GM19023 (cell line): ENCODE measurements around the gene MICAL2.

Experiments
- ATAC-seq: cut with Tn5 transposase; IDR thresholded peaks from one replicate; pipeline ENCODE4 v1.9.1; 2021; ENCODE audit warnings: mild to moderate bottlenecking, moderate library complexity; ENCODE audit not compliant: unreplicated experiment

Gene MICAL2, protein sequence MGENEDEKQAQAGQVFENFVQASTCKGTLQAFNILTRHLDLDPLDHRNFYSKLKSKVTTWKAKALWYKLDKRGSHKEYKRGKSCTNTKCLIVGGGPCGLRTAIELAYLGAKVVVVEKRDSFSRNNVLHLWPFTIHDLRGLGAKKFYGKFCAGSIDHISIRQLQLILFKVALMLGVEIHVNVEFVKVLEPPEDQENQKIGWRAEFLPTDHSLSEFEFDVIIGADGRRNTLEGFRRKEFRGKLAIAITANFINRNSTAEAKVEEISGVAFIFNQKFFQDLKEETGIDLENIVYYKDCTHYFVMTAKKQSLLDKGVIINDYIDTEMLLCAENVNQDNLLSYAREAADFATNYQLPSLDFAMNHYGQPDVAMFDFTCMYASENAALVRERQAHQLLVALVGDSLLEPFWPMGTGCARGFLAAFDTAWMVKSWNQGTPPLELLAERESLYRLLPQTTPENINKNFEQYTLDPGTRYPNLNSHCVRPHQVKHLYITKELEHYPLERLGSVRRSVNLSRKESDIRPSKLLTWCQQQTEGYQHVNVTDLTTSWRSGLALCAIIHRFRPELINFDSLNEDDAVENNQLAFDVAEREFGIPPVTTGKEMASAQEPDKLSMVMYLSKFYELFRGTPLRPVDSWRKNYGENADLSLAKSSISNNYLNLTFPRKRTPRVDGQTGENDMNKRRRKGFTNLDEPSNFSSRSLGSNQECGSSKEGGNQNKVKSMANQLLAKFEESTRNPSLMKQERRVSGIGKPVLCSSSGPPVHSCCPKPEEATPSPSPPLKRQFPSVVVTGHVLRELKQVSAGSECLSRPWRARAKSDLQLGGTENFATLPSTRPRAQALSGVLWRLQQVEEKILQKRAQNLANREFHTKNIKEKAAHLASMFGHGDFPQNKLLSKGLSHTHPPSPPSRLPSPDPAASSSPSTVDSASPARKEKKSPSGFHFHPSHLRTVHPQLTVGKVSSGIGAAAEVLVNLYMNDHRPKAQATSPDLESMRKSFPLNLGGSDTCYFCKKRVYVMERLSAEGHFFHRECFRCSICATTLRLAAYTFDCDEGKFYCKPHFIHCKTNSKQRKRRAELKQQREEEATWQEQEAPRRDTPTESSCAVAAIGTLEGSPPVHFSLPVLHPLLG

DNA sequence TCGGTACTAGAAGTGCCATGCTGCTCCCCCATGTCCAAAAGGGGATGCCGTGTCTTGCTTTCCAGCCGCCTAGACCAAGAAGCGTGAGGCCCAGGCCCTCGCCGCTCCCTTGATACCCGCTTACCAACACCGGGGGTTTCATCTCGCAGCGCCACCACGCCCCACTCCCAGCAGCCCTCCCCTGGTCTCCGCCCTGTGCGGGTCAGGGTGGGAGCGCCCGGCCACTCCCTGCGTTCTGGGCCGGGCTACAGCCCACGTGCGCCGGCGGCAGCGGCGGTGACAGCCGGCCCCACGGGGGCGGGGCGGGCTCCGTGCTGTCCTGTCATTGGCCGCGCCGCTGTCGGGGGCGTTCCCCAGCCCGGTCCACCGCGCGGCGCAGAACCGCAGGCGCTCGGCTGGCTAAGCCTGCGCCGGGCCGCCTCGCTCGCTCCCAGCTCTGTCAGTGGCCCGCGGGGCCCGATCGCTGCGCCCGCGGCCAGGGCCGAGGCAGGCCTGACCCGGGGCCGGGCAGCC lies at the start of gene MICAL2:
Gene MICAL2 (plus strand): TSS at position 390 of the 513 bp plus-strand sequence. CDS start 51,566 bp downstream, outside the sequence.
- ATAC-seq: peak; percentile 99

DNA sequence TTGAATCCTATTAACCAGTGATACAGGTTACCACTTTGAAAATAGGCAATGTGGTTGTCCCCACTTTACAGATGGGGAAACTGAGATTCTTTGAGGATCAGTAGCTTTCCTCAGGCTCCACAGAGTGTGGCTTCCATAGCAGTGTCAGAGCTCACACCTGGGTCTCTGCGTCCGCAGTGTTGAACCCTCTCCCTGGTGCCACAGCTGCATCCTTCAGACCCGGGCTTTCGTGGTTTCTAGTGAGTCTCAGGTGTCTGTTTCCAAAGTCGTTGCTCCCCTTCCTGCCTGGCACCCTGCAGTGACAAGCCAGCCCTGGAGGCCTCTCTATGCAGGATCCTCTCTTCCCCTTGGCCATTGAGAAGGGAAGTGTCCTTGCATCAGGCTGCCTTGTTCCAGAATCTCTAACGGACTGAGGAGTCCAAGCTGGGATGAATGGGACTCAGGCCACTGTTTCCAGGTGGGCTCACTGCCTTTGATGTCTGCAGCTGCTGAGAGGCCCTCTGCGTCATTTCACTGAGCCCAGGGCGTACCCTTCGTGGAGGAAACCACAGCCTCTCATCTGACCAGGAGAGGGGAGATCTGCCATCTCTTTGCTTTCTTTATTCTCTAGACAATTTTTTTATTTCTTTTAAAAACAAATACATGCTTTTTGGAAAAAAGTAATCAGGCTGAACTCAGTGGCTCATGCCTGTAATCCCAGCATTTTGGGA lies 48.4 kb upstream of the MICAL2 start:
- no peak for ATAC-seq

DNA sequence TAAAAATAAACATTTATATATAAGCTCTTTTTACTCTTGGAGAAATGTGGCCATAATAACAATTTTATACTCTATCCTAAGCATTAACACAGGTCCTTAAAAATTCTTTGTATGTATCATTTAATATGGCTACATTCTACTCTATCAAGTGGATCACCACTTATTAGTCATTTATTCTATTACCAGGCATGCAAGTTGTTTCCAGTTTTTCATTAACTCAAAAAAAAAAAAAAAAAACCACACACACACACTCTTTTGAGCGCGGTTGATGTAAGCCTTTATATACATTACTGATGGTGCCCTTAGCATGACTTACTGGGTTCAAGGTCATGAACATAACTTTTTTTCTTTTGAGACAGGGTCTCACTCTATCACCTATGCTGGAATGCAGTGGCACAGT lies 47.1 kb upstream of the MICAL2 start:
- ATAC-seq: no peak

DNA sequence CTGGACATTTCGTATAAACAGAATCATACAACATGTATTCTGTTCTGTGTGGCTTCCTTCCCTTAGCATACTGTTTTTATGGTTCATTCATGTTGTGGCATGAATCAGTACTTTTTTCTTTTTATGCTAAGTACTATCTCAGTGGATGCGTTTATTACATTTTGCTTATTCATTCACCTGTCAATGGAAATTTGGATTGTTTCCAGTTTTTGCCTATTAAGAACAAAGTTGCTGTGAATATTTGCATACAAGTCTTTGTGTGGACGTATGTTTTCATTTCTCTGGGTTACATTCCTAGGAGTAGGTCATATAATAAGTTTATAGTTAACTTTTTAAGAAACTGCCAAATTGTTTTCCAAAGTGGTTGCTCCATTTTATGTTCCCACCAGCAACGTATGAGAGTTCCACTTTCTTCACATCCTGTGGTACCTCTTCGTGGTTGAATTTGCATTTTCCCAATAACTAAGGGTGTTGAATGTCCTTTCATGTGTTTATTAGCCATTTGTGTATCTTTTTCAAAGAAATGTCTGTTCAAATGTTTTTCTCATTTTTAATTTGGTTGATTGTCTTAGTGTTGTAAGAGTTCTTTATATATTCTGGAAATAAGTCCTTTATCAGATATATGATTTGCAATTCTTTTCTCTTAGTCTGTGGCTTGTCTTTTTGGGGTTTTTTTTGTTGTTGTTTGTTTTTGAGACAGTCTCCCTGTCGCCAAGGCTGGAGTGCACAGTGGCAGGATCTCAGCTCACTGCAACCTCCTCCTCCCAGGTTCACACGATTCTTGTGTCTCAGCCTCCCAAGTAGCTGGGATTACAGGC lies 46.0 kb upstream of the MICAL2 start:
- no peak for ATAC-seq

DNA sequence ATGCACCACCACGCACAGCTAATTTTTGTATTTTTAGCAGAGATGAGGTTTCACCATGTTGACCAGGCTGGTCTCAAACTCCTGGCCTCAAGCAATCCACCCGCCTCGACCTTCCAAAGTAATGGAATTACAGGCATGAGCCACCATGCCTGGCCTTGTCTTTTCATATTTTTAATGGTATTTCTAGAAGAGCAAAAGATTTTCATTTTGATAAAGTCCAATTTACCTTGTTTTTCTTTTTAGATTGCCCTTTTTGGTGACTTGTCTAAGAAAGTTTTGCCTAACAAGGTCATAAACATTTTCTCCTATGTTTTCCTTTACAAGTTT lies 45.5 kb upstream of the MICAL2 start:
- ATAC-seq: no peak

DNA sequence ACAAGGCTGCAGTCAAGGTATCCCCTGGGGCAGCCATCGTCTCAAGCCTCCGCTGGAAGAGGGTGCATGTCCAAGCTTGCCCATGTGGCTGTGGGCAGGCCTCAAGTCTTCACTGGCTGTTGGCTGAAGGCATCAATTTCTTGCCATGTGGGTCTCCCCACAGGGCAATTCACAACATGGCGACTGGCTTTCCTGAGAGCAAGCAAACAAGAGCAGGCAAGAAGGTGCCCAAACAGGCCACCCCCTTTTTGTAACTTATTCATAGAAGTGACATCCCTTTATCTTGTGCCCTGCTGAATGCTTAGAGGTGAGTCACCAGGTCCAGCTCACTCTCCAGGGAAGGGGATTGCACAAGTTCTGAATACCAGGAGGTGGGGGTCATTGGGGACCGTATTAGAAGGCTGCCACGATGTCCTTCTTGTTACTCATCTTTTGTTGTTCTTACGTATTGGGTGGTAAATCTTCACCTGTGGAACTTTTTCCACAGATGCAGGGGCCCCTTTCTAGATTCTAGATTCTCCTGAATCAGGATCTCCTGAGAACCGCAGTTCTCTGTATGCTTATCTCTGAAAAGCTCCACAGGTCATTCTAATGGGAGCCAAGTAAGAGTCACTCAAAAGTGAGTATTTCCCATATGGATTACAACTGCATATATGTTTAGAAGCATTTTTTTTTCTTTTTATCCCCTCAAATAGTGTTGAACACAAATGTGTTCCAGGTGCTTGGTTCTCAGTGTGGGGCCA lies 44.2 kb upstream of the MICAL2 start:
- ATAC-seq: no peak

DNA sequence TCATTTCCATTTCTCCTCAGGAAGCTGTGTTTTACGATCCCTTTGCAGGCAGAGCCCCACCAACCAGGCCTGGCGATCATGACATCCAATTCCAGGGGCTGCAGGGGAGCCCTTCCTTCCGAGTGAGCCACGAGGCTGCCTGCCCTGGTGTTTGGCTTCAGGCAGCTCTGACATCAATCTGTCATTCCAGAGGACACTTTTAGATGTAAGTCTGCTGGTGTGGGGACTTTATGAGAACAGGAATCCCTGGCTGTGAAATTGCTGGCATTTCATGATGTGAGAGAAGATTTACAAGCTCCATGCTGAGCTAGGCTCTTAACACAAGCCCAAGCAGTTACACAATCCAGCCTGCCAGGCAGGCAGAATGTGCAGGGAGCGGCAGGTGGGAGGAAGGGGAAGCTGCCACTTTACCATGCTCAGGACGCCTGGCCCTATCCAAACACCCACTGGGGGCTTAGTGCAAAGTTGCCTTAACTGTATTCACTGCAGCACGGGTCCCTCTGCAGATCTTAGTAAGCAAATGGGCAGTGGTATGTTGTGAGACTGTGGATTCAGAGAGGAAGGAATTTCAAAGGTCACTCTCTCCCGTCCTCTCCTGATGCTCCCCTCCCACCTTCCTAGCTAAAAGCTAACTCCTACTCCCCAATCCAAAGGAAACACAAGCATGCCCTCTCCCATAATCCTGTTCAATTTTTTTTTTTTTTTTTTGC lies 43.4 kb upstream of the MICAL2 start:
- no peak for ATAC-seq

DNA sequence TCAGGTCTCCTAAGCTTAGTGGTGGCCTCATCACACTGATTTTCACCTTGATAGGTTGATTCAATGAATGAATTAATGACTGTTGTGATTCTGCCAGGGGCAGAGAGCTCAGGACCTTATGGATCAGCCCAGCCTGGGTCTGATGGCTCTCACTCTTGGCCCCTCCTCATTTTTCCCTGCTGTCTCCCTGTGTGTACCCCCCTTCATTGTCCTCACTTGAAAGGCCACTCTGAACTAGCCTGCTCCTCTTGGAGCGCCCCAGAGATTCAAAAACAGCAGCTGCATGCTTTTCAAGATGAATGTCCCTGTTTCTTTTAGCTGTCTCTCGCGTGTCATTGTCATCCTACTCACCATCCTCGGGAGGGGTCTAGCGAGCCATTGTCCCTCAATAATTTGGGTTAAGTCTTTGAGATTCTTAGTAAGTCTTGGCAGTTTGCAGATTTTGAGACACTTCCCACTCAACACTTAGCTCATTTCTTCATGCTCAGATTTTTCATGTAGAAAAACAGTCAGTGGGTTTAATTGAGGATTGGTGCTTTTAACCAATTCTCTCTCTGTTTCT lies 42.5 kb upstream of the MICAL2 start:
- ATAC-seq: no peak

DNA sequence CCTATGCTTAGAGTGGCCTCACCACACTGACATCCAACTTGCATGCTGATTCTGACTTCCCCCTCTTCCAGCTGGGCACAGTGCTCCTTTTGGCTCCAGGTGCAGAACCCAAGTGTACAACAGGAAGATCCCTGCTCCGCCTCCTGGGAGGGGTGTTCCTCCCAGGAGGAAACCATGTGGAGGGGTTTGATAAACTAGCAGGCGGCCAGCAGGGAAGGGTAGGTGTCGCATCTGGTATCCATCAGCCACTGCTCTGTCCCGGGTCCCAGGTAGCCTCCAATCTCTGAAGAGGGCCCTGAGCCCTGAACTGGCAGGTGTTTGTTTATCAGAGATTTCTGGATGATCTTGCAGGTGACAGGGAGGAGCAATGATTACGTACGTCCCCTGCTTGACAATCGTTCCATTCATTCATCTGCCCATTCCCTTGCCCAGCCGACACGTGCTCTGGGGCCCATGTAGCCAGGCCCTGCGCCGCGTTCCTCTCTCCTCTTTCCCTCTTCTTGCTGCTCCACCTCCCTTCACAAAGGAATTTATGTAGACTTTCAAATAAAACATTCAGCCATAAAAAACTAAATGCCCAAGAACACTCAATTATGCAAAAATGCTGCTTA lies 41.2 kb upstream of the MICAL2 start:
- no peak for ATAC-seq

DNA sequence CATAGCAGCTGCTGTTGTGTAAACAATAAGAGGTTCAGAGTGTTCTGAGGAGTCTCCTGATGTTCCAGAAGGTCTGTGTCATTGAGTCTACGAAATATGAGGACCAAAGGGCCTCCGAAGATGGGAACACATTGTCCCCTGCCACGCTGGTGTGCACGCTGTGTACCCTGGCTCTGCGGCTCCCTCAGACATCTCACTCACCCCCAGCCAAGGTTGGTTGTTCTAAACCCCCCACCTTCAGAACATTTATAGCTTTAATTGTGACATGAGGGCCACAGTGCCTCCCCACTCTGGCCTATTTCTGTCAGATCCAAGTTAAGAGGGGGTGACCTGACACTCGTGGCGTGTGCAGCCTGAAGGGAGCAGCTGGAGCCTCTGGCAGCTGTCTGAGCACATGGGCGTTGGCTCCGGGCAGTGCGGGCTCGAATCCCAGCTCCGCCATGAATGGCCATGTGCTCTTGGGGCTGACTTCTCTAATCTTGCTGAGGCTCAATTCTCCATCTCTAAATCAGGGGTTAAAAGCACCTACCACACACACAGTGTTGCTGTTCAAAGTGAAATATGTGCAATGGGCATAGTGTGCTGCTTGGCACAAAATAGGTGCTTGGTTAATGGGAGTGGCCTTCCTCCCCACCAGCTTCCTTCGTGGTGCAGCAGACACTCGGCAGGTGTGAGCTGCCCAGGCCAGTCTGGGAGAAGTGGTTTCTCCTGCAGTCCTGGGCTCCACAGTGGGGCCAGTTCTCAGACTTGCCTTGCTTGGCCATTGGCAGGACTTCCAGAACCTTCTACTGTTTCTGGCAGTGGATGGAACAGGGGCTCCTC lies 39.7 kb upstream of the MICAL2 start:
- ATAC-seq: no peak

DNA sequence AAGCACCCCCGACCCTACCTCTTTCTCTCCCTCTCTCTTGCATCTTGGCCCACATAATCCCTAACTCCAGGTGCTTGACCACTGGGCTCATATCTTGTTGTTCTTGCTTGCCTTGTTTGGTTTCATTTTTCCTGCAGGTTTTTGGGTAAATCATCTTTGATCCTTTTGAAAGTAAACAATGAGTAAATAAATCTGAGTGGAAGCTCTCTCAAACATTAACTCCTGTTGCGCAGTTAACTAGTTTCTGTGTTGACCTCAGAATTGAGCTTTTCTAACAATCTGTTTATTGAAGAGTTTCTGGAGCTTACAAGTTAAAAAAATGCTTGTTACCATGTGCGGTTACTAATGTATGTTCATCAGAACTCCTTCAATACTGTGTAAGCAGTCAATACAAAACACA lies 38.8 kb upstream of the MICAL2 start:
- ATAC-seq: no peak

DNA sequence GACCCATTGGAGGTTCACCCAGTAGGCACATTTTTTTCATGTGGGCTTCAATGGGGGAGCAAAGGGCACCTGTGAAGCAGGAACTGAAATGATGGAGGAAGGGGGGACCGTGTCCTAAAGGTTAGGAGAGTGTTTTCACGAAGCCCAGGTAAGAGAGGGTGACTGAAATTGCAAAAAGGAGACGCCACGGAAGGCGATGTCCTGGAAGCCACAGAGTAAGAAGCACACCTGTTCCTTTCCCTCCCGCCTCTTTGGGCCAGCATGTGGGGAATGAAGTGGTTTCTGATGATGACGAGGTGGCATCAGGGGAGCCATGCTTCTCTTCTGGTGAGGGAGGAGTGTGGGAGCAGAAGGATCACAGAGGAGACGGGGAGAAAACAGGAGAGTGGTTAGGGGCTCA lies 37.0 kb upstream of the MICAL2 start:
- ATAC-seq: no peak

DNA sequence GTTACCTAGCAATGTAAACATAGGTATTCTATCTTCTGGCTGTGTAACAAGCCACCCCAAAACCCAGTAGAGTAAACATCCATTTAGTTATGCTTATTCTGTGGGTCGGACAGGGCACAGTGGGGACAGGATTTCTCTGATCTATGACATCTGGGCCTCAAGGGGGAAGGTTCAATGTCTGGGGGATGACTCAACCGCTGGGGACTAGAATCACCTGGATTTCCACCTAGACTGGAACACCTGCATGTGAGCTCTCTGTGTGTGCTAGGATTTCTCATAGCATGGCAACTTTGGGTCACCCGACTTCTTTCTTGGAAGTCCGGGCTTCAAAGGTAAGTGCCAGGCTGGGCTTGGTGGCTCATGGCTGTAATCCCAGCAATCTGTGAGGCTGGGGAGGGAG lies 36.5 kb upstream of the MICAL2 start:
- no peak for ATAC-seq

DNA sequence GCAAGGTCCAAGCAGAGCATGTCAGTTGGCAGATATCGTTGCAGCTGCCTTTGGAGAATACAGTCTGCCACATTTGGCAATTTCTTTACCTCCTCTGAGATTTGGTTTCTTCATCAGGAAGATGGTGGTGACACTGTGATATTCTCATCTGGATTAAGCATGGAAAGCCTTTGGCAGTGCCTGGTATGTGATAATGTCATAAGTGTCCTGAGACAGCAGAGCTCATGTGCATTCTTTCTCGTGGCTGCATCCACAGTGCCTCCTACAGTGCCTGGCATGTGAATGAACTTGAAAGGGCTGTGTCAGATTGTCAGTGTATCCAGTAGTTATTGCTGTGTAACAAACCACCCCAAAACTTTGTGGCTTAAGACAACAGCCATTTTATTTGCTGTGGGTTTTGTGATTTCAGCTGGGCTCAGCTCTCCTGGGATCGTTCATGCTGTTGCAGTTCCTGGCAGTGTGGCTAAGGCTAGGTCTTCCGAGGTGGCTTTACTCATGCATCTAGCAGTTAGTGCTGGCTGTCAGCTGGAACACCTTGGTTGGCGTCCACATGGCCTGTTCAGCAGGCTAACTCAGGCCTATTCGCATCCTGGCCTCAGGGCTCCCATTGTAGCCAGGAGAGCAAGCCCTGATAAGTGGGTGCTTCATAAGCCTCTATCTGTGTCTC lies 35.7 kb upstream of the MICAL2 start:
- no peak for ATAC-seq

DNA sequence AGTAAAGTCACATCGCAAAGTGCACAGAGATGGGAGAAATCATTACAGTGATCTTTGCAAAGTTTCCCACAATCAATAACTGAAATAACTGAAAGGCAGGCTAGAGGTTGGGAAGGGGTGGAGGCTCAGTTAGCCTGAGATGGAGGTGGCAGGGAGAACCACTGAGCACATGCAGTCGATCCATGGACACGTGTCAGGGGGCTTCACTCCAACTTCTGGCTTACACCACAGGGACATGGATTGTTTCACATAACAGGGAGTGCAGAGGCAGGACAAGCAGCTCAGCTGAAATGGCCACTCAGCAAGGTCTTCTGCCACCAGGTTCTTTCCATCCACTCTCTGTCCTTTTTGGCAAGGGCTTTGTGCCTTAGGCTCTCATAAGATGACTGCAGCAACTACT lies 35.1 kb upstream of the MICAL2 start:
- no peak for ATAC-seq
